ENCODE results near the gene LOXL1. TPM values are rescaled to one million over a fixed set of nuclear protein-coding genes. Genes with fewer than 3 reads are reported as not detected.

Gene LOXL1
- total and polyA plus RNA-seq, 10 of the 15 experiments (the other 5 are each of a cell fraction or from before 2014, with no cell fraction given), result 0.07 to 0.15 TPM; not detected in 8

DNA sequence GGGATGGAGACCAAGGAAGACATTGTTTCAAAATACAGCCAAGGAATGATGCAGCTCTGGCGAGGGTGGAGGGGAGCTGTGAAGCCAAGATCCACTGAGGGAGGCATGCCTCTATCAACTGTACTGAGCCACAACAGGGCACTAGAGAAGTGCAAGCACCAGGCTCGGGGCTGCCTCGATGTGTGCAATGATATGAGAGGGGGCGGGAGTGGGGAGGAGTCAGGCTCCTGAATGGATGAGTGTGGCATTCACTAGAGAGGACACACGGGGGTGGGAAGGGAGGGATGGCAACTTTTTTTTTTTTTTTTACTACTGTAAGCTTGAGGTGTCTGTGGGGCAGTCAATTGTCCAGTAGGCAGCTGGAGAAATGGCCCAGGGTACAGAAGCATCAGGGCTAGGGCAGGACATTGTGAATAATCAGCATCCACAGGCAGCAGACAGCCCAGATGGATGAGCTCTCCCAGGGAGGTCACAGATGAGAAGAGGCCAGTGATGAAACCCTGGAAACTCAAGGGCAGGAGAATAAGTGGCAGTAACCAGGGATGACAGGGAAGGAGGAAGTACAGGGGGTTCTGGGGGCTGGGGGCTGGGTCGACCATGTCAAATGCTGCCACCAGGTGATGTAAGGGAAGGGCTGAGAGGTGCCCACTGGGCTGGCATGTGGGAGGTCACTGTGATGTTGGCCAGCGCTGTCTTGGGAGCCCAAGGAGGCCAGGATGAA lies 60.0 kb downstream of the LOXL1 start:
- no peaks in the 10 kb centered on the region for H3K9me3 ChIP-seq (replicated peaks; ENCODE audit: control insufficient read depth, insufficient read depth, low read length)
- intact Hi-C loops (cut with micrococcal nuclease; ENCODE audit: unreplicated experiment) (no loop called here), in situ Hi-C loops (cut with MboI) (no loop called here)
- ChIA-PET CTCF (interaction anchor here (1.7 to 4.1 kb wide), 4 partner anchors 8 to 15 kb away, joined by 6 to 33 read pairs (median 17); partner anchors contain the start of gene PML), RAD21 (ENCODE audit: unreplicated experiment) (interaction anchor here (0.7 to 2.2 kb wide), 2 partner anchors 12 to 13 kb away, joined by 3 to 8 read pairs; no protein-coding TSS in a partner anchor), POLR2A (interaction anchor here (0.6 to 1.6 kb wide), 2 partner anchors 10 to 11 kb away, joined by 3 to 5 read pairs; no protein-coding TSS in a partner anchor), SMC1A (ENCODE audit: uncharacterized antibody, unreplicated experiment) (interaction anchor here (0.9 to 1.3 kb wide), 4 partner anchors 10 to 21 kb away, joined by 3 to 4 read pairs (median 4); no protein-coding TSS in a partner anchor)
- 48% methylated on average over 5 of the region's 7 CpGs for WGBS (ENCODE audit: insufficient coverage, insufficient replicate concordance, low lambda C conversion rate, missing lambda C conversion rate)
- no peak overlapping the region for H3K4me3 ChIP-seq
- peaks cover 57% of the 10 kb centered on the region for H3K4me1 ChIP-seq (ENCODE audit: control insufficient read depth, insufficient read depth, low read length)
- no peak overlapping the region for H3K27ac ChIP-seq (ENCODE audit: control insufficient read depth, insufficient read depth)
- H3K27me3 ChIP-seq (replicated peaks in 1 of 2; ENCODE audit: control insufficient read depth in 2 of 2, insufficient read depth in 2 of 2, low read length in 1 of 2), result no peaks in the 10 kb centered on the region
- H3K4me2 ChIP-seq (ENCODE audit: control insufficient read depth, insufficient read depth), result no peak overlapping the region
- no peak overlapping the region for H2AFZ ChIP-seq (ENCODE audit: control insufficient read depth, low read depth, low read length)
- BruUV-seq (replicated peaks), result no TSS peak
- FAIRE-seq (no peak), ATAC-seq (no peak), DNase-seq (ENCODE audit: low read depth, low spot score) (no peak)
- no peaks in the 10 kb centered on the region for H4K20me1 ChIP-seq (ENCODE audit: control insufficient read depth, insufficient read depth)
- H3K79me2 ChIP-seq (ENCODE audit: control insufficient read depth, insufficient read depth, low read length), result peaks cover 1% of the 10 kb centered on the region; the same call in 1 of the 2 replicates
- TF ChIP-seq KDM1A (IDR thresholded peaks at IDR 0.05; ENCODE audit: borderline replicate concordance) (no peak), ZZZ3 (IDR thresholded peaks at IDR 0.05; ENCODE audit: control insufficient read depth, insufficient read length, low read depth) (no peak), SIX5 (IDR thresholded peaks at IDR 0.05; ENCODE audit: low read depth, low read length, severe bottlenecking) (no peak), STAT3 (IDR thresholded peaks at IDR 0.05; ENCODE audit: low read depth, low read length) (no peak), CHD2 (IDR thresholded peaks at IDR 0.05; ENCODE audit: borderline replicate concordance, low read depth, low read length) (no peak), SRF (IDR thresholded peaks at IDR 0.05; ENCODE audit: low read depth in 2 of 2, low read length in 2 of 2) (no peak), FOS (IDR thresholded peaks at IDR 0.05; ENCODE audit: borderline replicate concordance, extremely low read depth, insufficient read length) (no peak), CHD4 (IDR thresholded peaks at IDR 0.05) (no peak), JUND (IDR thresholded peaks at IDR 0.05; ENCODE audit: low read depth, low read length) (no peak), STAT1 (conservative IDR thresholded peaks at IDR 0.05) (no peak), HCFC1 (IDR thresholded peaks at IDR 0.05; ENCODE audit: low read length) (no peak), NR2F1 (conservative IDR thresholded peaks at IDR 0.05) (no peak), ATF7 (IDR thresholded peaks at IDR 0.05; ENCODE audit: low read depth) (no peak)
- TF ChIP-seq, protein P1, sequence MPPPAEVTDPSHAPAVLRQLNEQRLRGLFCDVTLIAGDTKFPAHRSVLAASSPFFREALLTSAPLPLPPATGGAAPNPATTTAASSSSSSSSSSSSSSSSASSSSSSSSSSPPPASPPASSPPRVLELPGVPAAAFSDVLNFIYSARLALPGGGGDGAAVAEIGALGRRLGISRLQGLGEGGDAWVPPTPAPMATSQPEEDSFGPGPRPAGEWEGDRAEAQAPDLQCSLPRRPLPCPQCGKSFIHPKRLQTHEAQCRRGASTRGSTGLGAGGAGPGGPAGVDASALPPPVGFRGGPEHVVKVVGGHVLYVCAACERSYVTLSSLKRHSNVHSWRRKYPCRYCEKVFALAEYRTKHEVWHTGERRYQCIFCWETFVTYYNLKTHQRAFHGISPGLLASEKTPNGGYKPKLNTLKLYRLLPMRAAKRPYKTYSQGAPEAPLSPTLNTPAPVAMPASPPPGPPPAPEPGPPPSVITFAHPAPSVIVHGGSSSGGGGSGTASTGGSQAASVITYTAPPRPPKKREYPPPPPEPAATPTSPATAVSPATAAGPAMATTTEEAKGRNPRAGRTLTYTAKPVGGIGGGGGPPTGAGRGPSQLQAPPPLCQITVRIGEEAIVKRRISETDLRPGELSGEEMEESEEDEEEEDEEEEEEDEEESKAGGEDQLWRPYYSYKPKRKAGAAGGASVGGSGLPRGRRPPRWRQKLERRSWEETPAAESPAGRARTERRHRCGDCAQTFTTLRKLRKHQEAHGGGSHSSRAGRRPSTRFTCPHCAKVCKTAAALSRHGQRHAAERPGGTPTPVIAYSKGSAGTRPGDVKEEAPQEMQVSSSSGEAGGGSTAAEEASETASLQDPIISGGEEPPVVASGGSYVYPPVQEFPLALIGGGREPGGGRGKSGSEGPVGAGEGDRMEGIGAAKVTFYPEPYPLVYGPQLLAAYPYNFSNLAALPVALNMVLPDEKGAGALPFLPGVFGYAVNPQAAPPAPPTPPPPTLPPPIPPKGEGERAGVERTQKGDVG (CRISPR knock-in tag; IDR thresholded peaks at IDR 0.05), result no peak
- TF ChIP-seq, protein P2, sequence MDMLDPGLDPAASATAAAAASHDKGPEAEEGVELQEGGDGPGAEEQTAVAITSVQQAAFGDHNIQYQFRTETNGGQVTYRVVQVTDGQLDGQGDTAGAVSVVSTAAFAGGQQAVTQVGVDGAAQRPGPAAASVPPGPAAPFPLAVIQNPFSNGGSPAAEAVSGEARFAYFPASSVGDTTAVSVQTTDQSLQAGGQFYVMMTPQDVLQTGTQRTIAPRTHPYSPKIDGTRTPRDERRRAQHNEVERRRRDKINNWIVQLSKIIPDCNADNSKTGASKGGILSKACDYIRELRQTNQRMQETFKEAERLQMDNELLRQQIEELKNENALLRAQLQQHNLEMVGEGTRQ (IDR thresholded peaks at IDR 0.05; ENCODE audit: borderline replicate concordance, low read depth, low read length), result no peak
- H3K36me3 ChIP-seq (ENCODE audit: control insufficient read depth in 2 of 2, insufficient read depth in 2 of 2, low read length in 1 of 2), result no peaks in the 10 kb centered on the region; a peak in 2 of 4 replicates
- no peak overlapping the region for H3K9ac ChIP-seq (ENCODE audit: control insufficient read depth, insufficient read depth, low read length)
